IPS-NIHi7 (cell line): ENCODE data around the gene SGPP2.
"Not testable (repeated sequence)": the region's sequence is repeated elsewhere in the genome, so short reads cannot be mapped to it uniquely, and the experiment has no call there.

Experiments used
- DNase-seq: peaks from one replicate; pipeline ENCODE4 v3.0.0; 2012; ENCODE audit warnings: mixed read lengths; ENCODE audit errors: extremely low spot score

SGPP2 gene

DNA sequence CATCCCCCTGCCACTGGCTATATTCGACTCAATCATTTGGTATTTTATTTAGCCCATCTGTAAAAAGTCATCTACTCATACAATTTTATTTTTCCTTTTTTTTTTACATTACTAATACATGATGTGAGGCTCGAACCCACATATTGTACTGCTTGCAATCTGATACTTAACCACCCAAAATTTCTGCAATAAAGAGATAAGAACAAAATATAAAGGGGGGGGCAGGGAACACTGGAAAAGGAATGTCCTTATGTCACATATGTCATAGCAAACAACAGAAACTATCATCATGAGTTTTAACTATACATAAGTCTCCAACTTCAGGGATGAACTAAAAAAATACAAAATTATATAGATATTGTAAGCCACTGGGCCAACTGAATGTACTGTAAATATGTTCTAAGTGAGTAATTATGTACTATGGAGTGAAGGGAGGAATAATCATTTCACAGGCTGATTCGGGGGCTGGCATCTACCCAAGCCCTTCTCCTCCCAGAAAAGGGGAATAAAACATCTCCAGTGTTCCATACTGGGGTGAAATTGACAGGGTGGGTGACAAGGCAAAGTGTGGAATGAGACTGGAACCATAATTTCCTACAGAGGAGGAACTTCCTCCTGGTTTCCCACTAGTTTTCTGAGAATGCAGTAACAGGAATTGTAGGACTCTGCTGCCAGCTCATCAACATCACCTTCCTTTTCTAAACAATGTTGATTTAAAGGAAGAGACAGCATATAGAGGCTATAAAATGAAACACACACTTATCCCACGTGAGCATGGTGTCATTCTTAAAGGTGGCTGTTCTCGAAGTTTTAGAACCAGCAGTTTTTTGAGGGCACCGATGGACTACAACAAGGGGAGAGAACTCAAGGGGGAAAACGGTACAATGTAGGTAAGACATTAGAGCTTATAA is 152.1 kb downstream of the SGPP2 start:
- DNase-seq, result no peak

GRCh38 chr2:222577341-222577740 is 153.0 kb downstream of the SGPP2 start:
- no peak for DNase-seq

DNA sequence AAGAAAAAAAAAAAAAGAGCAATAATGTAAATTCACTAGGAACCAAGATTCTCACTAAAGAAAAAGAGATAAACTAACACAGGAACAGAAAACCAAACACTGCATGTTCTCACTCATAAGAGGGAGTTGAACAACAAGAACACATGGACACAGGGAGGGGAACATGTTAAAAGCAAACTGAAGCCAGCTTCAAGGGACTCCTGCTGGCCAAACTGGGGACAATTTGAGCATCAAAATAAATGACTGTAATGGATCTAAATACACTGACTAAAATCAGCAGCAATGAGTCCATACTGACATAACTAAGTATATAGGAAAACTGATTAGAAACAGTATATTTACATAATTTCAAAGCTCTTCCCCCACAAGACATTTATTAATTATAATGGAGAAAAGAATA is 158.6 kb downstream of the SGPP2 start:
- no peak for DNase-seq

DNA sequence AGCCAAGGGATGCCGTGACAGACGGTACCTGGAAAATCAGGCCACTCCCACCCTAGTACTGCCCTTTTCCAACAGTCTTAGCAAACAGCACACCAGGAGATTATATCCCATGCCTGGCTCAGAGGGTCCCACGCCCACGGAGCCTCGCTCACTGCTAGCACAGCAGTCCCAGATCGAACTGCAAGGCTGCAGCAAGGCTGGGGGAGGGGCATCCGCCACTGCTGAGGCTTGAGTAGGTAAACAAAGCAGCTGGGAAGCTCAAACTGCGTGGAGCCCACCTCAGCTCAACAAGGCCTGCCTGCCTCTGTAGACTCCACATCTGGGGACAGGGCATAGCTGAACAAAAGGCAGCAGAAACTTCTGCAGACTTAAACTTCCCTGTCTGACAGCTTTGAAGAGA is 160.2 kb downstream of the SGPP2 start:
- DNase-seq, result not testable (repeated sequence)

DNA sequence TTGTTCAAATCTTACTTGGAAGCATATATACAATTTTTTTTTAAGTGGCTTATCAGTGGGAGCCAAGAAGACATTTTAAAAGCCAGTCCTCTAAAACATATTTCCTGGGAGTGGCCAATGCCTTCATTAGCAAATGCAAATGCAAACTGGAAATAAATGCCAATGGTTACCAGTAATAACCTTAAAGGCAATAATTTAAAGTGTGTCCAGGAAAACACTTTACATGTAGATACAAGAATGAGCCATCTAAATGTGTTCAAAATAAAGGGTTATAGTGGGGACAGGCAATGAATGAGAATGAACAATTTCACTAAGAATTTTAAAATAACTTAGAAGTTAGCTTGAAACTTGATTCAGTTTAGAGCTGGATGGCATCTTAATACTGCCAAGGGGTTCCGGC is 167.3 kb downstream of the SGPP2 start:
- DNase-seq, result no peak

- no peak for DNase-seq
Measured at GRCh38 chr2:222592176-222592575, 167.8 kb downstream of the SGPP2 start.

GRCh38 chr2:222594679-222595078 is 170.3 kb downstream of the SGPP2 start:
- no peak for DNase-seq

DNA sequence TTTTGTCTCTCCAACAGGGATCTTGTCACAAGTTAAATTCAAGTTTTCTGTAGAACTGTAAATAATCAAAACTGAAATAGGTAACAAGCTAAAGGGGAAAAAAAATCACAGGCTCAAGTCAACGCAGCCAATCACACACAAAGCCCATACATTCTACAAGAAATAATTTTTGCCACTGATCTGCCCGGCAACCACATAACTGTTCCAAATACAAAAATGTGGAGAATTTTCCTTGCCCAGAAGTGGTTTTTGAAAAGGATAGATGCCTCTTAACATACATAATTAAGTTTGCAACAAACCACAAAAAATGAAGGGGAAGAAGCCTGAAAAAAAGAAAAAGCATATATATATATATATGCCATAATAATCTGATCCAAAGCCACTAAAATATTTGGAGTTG is 171.2 kb downstream of the SGPP2 start:
- DNase-seq, result no peak

- no peak for DNase-seq
Measured at GRCh38 chr2:222598611-222599010, 174.3 kb downstream of the SGPP2 start.

DNA sequence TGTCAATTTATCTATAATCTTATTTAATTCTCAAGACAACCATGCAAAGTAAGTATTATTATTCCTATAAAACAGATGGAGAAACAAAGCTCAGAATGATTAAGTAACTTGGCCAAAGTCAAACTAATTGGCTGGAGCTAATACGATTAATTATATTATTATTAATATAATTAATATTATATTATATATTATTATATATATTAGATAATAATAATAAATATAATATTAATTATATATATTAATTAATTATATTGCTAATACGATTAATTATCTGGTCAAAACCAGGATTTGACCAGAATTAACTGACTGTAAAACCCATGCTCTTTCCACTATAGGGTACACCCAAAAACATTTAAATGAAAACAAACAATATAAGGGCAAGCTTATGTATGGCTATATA is 179.2 kb downstream of the SGPP2 start:
- DNase-seq, result no peak

DNA sequence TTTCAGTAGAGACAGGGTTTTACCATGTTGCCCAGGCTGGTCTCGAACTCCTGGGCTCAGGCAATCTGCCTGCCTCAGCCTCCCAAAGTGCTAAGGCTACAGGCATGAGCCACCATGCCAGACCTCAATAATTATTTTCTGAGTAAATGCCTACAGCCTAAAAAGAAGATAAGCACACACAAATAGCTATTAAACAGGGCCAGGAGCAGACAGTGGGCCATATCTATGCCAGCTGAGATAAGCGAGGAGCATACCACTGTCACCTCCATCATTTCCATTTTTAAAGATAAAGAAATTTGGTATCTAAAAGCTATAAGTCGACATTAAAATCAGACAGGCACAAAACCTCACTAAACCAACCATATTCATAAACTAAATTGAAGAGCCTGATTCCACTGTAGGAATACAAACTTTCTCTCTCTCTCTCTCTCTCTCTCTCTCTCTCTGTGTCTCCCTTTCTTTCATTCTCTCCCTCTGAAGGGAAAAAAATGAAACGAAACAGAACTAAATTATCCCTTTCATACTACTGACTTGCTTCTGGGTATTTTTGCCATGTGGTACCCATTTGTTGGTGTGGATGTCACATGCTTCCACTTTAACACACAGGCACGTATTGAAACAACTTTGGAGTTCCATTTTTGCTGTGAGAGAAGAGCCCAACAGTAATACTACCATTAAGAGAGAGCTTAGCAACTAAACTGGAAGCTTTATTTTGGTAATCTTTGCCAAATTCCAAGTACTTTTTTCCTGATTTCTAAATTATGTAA is 180.6 kb downstream of the SGPP2 start:
- no peak for DNase-seq

DNA sequence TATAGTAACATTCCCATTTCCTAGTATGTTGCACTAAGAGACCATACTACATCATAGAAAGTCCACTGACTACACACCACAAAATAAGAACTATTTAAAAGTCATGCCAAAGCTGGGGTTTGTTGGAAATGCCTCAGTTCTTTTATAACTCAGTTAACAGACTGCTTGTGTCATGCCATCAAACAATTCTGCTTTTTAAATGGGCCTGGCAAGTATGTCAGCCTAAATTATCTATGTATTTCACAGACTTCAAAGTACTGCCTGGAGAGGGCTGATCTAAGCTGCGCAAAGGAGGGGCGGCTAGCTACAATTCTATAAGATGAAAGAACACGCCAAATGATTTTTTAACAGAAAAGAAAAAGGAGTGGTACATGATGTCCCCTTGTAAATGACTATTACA is 182.0 kb downstream of the SGPP2 start:
- no peak for DNase-seq

- DNase-seq, result no peak
Measured at GRCh38 chr2:222608081-222608480, 183.7 kb downstream of the SGPP2 start.

DNA sequence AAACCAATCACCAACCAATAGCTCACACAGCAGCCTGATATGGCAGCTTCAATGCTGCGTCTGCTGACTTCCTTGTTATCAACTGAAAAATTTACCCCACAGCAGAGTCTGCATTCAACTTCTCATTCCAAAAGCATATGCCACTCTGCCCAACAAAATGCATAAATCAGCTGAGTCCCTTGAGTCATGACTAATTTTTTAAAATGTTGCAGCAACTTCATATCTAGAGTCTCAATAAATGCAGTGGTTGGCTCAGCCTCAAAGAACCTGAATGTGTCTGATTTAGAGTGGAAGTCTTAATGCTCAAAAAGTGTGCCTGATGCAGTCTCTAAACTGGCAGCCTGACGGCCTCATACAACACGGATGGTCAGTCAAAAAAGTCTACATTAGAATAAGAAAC is 185.0 kb downstream of the SGPP2 start:
- no peak for DNase-seq
